A673 (cell line): ENCODE measurements around the gene WBP1L. TPM values are rescaled to one million over a fixed set of nuclear protein-coding genes. Genes with fewer than 3 reads are reported as not detected.
A peak's percentile ranks its signal among the peaks of the same experiment; 100 is the strongest.

Experiments used
- BruUV-seq: library from RNA; stranded (reverse); fragments of 400-500 nt; replicated peaks from 2 replicates; lab custom pipeline; 2021; lab: Mats Ljungman, UMichigan
- CTCF ChIA-PET: fragments of 300-600 bp; sonication (Branson Sonifier 250); formaldehyde crosslinking; loops from one replicate; lab custom pipeline; 2022; ENCODE audit warnings: antibody characterized with exemption; lab: Charles Lee
- POLR2A ChIA-PET: fragments of 300-600 bp; sonication (Branson Sonifier 250); formaldehyde crosslinking; loops from one replicate; lab custom pipeline; 2022; ENCODE audit warnings: antibody characterized with exemption; ENCODE audit not compliant: low non-redundant PET; lab: Charles Lee
- DNase-seq: peaks from one replicate; pipeline ENCODE4 v3.0.0-alpha.2; 2015; ENCODE audit warnings: low spot score
- H3K27ac ChIP-seq: fragments of 200-600 bp; sonication (generic); 2 replicates; pipeline ENCODE4 v1.5.1; 2016; ENCODE audit warnings: mixed run types, low read depth, mild to moderate bottlenecking, mixed read lengths, antibody characterized with exemption, low read length; ENCODE audit not compliant: poor library complexity, severe bottlenecking
- H3K27me3 ChIP-seq: fragments of 200-600 bp; sonication (generic); replicated peaks from 2 replicates; pipeline ENCODE4 v1.6.1; 2017; ENCODE audit warnings: mixed run types, low read depth, mild to moderate bottlenecking, mixed read lengths, antibody characterized with exemption, low read length; ENCODE audit not compliant: insufficient read depth, poor library complexity
- H3K36me3 ChIP-seq: fragments of 200-600 bp; sonication (generic); 2 replicates; pipeline ENCODE4 v1.6.1; 2016; ENCODE audit warnings: mixed run types, mild to moderate bottlenecking, mixed read lengths, antibody characterized with exemption, low read length; ENCODE audit not compliant: insufficient read depth, poor library complexity, severe bottlenecking
- H3K4me1 ChIP-seq: fragments of 200-600 bp; sonication (generic); 2 replicates; pipeline ENCODE4 v1.6.1; 2017; ENCODE audit warnings: mixed run types, mild to moderate bottlenecking, mixed read lengths, antibody characterized with exemption, low read length; ENCODE audit not compliant: insufficient read depth, poor library complexity, severe bottlenecking
- H3K4me3 ChIP-seq: fragments of 200-600 bp; sonication (generic); 2 replicates; pipeline ENCODE4 v1.5.1; 2016; ENCODE audit warnings: low read depth, mixed run types, mild to moderate bottlenecking, mixed read lengths, low read length; ENCODE audit not compliant: poor library complexity, severe bottlenecking
- H3K9me3 ChIP-seq: fragments of 200-600 bp; sonication (generic); 2 replicates; pipeline ENCODE4 v1.6.1; 2016; ENCODE audit warnings: mixed run types, low read depth, mild to moderate bottlenecking, mixed read lengths, antibody characterized with exemption, low read length; ENCODE audit not compliant: poor library complexity, severe bottlenecking
- EZH2 ChIP-seq: fragments of 200-600 bp; sonication (generic); IDR thresholded peaks from 2 replicates; pipeline ENCODE4 v1.6.1; 2017; ENCODE audit warnings: borderline replicate concordance, low read depth, mild to moderate bottlenecking, mixed read lengths, antibody characterized with exemption, low read length; ENCODE audit not compliant: poor library complexity, severe bottlenecking
- intact Hi-C: fragments of 100-400 bp; cut with micrococcal nuclease; formaldehyde crosslinking; loops from one replicate; pipeline ENCODE4 v1.10.0; 2022; ENCODE audit not compliant: unreplicated experiment
- total RNA-seq: library from RNA; stranded (reverse); gene quantifications from 2 replicates; pipeline ENCODE4 v1.2.3, GENCODE V29; 2021
- TF ChIP-seq, protein P1 (sequence below): fragments of 300-800, 200-600 bp; sonication (generic); conservative IDR thresholded peaks from 2 replicates; pipeline ENCODE4 v1.5.1; 2017; ENCODE audit warnings: low read depth, mild to moderate bottlenecking, antibody characterized with exemption, low read length, moderate library complexity, mixed read lengths

Gene WBP1L
- total RNA-seq, 1 experiment from 2014 or later: 20.3 TPM

DNA sequence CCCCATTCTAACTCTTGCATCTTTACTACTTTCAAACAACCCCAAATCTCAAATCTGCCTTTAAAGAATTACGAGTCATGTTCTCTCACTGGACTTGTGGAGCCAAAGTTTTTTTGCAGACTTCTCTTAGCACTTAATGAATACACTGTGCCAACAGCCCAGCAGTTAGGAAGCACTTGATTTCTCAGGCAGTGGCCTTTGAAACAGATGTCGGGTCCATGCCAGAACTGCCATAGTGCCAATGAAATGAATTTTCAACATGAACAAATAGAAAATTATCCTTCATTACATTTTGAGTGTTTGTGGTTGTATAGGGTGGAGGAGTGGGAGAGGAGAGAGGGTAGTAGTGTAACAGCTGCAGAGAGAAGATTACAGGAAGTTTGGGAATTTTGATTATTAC is 116.2 kb downstream of the WBP1L start:
- CTCF ChIA-PET: no interaction called here
- TF ChIP-seq, protein P1, sequence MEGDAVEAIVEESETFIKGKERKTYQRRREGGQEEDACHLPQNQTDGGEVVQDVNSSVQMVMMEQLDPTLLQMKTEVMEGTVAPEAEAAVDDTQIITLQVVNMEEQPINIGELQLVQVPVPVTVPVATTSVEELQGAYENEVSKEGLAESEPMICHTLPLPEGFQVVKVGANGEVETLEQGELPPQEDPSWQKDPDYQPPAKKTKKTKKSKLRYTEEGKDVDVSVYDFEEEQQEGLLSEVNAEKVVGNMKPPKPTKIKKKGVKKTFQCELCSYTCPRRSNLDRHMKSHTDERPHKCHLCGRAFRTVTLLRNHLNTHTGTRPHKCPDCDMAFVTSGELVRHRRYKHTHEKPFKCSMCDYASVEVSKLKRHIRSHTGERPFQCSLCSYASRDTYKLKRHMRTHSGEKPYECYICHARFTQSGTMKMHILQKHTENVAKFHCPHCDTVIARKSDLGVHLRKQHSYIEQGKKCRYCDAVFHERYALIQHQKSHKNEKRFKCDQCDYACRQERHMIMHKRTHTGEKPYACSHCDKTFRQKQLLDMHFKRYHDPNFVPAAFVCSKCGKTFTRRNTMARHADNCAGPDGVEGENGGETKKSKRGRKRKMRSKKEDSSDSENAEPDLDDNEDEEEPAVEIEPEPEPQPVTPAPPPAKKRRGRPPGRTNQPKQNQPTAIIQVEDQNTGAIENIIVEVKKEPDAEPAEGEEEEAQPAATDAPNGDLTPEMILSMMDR: no peak
- Histone ChIP-seq H3K36me3 (no peaks in the 10 kb centered on the region), H3K27me3 (no peaks in the 10 kb centered on the region), H3K4me1 (peaks cover 12% of the 10 kb centered on the region), H3K9me3 (no peaks in the 10 kb centered on the region), H3K27ac (no peak overlapping the region), H3K4me3 (no peak overlapping the region)
- intact Hi-C loops: no loop called here
- no TSS peak for BruUV-seq
- DNase-seq: no peak
- POLR2A ChIA-PET: no interaction called here

DNA sequence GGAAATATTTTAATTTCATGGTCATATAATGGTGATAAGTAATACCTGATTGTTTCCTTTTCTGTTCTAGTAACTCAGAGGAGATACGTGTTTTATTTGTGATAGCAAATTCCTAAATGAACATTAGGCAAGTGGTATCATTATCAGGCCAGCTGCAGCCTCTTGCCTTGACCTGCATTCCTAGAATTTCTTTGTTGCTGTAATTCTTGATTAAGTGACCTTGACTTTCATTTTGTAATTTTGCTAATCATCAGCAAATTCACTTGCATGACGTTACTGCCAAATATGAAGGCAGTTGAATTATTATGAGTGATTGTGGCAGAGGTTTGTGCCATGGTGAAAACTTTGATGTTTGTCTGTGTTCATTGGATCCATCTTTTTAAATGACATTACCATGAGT is 119.9 kb downstream of the WBP1L start:
- Histone ChIP-seq H3K27ac (no peak overlapping the region), H3K4me1 (no peaks in the 10 kb centered on the region), H3K4me3 (no peak overlapping the region), H3K27me3 (no peaks in the 10 kb centered on the region), H3K36me3 (no peaks in the 10 kb centered on the region), H3K9me3 (no peaks in the 10 kb centered on the region)
- intact Hi-C loops: no loop called here
- CTCF ChIA-PET: no interaction called here
- TF ChIP-seq EZH2: no peak
- TF ChIP-seq, protein P1: no peak
- BruUV-seq: TSS peak; percentile 39
- POLR2A ChIA-PET: no interaction called here
- DNase-seq: no peak

DNA sequence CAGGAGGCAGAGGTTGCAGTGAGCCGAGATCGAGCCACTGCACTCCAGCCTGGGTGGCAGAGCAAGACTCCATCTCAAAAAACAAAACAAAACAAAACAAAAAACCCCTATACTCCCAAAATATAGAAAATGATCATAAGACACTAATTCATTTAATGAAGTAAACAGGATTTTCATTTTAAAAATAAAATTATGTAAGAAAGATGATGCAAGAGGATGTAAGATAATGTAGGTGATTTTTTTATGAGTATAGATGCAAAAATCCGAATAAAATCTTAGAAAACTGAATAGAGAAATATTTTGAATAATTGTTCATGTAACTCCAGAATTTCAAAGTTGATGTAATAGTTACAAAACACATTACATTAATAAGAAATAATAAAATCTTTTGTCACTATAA is 121.9 kb downstream of the WBP1L start:
- Histone ChIP-seq H3K9me3 (no peaks in the 10 kb centered on the region), H3K27ac (no peak overlapping the region), H3K36me3 (no peaks in the 10 kb centered on the region), H3K27me3 (no peaks in the 10 kb centered on the region), H3K4me1 (no peaks in the 10 kb centered on the region), H3K4me3 (no peak overlapping the region)
- intact Hi-C loops: no loop called here
- ChIA-PET CTCF (no interaction called here), POLR2A (no interaction called here)
- no TSS peak for BruUV-seq
- TF ChIP-seq EZH2: no peak
- TF ChIP-seq, protein P1: no peak
- DNase-seq: no peak

Other genes with a start within 250 kb of the WBP1L start
- 128 and 130 TPM in 2 replicates for gene ACTR1A, start 241.2 kb upstream of the WBP1L start, total RNA-seq
- gene SUFU, start 240.0 kb upstream of the WBP1L start, total RNA-seq: 20.5 and 23.3 TPM in 2 replicates
- gene TRIM8, start 99.5 kb upstream of the WBP1L start, total RNA-seq: 29.4 and 32.0 TPM in 2 replicates
- gene ARL3, start 29.6 kb upstream of the WBP1L start, total RNA-seq: 14.9 and 17.2 TPM in 2 replicates
- 19.5 and 24.6 TPM in 2 replicates for gene SFXN2, start 29.3 kb upstream of the WBP1L start, total RNA-seq
- gene CYP17A1, start 93.5 kb downstream of the WBP1L start, total RNA-seq: not detected in 2 replicates
- 8.2 and 11.1 TPM in 2 replicates for gene BORCS7, start 110.3 kb downstream of the WBP1L start, total RNA-seq
- 4.8 and 5.2 TPM in 2 replicates for gene AS3MT, start 125.5 kb downstream of the WBP1L start, total RNA-seq
- 4.8 and 5.6 TPM in 2 replicates for gene CNNM2, start 174.3 kb downstream of the WBP1L start, total RNA-seq